ENCODE data around the gene MYO9B. TPM values are rescaled to one million over a fixed set of nuclear protein-coding genes. Genes with fewer than 3 reads are reported as not detected.

The MYO9B gene
- total and polyA plus RNA-seq, 10 donors, result 70.5 to 329 (median 256) TPM

DNA sequence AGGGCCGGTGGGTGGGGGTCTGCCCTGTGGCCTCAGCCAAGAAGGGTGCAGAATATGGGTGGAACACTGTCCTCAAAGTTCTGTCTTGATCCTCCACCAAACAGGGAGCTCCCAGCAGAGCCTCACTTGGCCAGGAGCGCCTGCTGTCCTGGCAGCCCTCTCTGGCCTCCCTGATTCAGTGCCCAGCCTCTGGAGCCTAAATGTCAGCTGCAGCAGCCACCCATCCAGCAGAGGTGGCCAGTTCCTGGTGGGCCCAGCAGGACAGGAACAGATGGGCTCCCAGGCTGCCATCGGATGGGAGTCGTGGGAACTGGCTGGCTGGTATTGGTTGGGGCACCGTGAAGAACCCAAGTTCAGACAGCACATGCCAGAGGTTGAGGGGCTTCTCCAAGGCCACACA is 137.8 kb downstream of the MYO9B start:
- Histone ChIP-seq H3K36me3 (peaks cover 0 to 81% (median 62%) of the 10 kb centered on the region in 6 donors), H3K27ac (peak overlapping the region in 1 of 8 donors; percentile 28)
- intact Hi-C loops (cut with DNase I; ENCODE audit: low total_unique reads), result no loop called here

DNA sequence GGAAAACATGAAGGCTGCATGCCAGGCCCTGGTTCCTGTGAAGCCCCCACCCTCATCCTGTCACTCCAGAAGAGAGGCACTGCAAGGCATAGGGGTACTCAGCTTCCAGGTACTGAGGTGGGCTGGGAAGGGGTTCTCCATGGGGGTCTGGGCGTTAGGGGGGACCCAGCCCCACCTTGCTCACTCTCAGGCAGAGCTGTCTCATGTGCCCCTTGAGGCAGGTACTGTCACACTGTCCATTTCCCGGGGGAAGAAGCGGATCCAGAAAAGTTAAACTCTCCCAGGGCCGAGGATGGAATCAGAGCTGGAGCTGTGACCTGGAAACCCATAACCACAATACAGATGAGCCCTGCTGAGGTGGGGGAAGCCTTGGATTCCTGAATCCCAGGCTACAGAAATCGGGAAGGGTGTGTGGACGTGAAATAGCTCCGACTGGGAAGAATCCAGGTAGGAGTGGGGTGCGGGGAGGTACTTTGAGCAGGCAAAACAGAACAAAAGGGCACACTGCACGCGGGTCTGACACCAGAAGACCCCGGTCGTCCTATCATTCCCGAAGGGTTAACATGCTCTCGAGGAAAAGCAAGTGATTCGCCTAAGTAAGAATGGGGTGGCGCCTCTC is 139.0 kb downstream of the MYO9B start:
- TF ChIP-seq, protein P1, sequence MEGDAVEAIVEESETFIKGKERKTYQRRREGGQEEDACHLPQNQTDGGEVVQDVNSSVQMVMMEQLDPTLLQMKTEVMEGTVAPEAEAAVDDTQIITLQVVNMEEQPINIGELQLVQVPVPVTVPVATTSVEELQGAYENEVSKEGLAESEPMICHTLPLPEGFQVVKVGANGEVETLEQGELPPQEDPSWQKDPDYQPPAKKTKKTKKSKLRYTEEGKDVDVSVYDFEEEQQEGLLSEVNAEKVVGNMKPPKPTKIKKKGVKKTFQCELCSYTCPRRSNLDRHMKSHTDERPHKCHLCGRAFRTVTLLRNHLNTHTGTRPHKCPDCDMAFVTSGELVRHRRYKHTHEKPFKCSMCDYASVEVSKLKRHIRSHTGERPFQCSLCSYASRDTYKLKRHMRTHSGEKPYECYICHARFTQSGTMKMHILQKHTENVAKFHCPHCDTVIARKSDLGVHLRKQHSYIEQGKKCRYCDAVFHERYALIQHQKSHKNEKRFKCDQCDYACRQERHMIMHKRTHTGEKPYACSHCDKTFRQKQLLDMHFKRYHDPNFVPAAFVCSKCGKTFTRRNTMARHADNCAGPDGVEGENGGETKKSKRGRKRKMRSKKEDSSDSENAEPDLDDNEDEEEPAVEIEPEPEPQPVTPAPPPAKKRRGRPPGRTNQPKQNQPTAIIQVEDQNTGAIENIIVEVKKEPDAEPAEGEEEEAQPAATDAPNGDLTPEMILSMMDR (IDR thresholded peaks at IDR 0.05 in 8 of 11, conservative IDR thresholded peaks at IDR 0.05 in 3 of 11), result peak in 1 of 11 experiments; percentile 20
- no peak for TF ChIP-seq POLR2A (IDR thresholded peaks at IDR 0.05)
- TF ChIP-seq POLR2AphosphoS5 (IDR thresholded peaks at IDR 0.05), result no peak
- H3K9me3 ChIP-seq, result no peaks in the 10 kb centered on the region
- H3K4me1 ChIP-seq, result peaks cover 4 to 24% (median 19%) of the 10 kb centered on the region in 6 donors
- peak overlapping the region; percentile 58 to 83 (median 64) for H3K4me3 ChIP-seq
- H3K36me3 ChIP-seq, result peaks cover 0 to 81% (median 59%) of the 10 kb centered on the region in 6 donors
- DNase-seq, result peak; percentile 75
- intact Hi-C loops (cut with DNase I; ENCODE audit: low total_unique reads), result no loop called here
- no peaks in the 10 kb centered on the region for H3K27me3 ChIP-seq (replicated peaks in 1 of 7)
- WGBS, 5 donors, result 27 to 37% (median 36%) methylated on average over 15 to 16 of the region's 16 CpGs
- peak overlapping the region; percentile 86 to 98 (median 96) for H3K27ac ChIP-seq

More for the DNA sequence above, 137.8 kb downstream of the MYO9B start:
- no peaks in the 10 kb centered on the region for H3K27me3 ChIP-seq (replicated peaks in 1 of 7)
- peak; percentile 72 for DNase-seq
- H3K9me3 ChIP-seq, result no peaks in the 10 kb centered on the region
- 85 to 91% (median 86%) methylated on average over 3 to 5 of the region's 5 CpGs for WGBS, 5 donors
- H3K4me1 ChIP-seq, result peaks cover 4 to 24% (median 20%) of the 10 kb centered on the region in 6 donors
- no peak overlapping the region for H3K4me3 ChIP-seq
- TF ChIP-seq POLR2A (IDR thresholded peaks at IDR 0.05), result no peak
- TF ChIP-seq POLR2AphosphoS5 (IDR thresholded peaks at IDR 0.05), result peak in 2 of 3 donors; percentile 12 to 59

DNA sequence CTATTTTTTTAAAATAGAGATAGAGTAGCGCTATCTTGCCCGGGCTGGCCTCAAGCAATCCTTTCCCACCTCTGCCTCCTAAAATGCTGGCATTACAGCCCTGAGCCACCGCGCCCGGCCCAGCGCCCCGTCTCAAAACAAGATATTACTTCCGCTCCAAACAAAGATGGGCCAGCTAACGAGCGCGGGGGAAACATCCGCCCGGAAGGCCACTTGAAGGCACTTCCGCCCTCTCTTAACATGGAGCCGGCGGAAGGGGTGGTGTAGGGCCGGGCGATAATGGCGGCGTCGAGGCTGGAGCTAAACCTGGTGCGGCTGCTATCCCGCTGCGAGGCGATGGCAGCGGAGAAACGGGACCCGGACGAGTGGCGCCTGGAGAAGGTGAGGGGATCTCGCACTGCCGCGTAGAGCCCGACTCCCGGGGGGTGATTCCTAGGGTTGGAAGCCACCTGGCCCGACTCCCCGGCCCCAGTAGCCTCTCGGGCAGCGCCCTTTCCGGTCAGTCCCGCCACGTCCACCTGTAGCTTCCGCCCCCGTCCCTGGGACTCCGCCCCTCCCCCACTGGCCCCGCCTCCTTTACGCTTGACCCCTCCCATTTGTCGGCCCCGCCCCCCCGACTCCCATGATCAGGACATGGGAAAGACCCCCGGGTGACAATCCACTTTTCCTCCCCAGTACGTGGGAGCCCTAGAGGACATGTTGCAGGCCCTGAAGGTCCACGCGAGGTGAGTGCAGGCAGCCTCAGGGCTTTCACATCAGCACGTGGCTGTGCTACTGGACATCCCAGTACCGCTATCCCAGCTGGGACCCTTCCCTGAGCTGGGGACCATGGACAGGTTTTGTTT is 139.8 kb downstream of the MYO9B start, which contains the start of gene USE1:
Gene USE1 (plus strand): TSS at position 231 of the 845 bp plus-strand sequence. CDS start 49 bp downstream, at position 280.
- intact Hi-C loops (cut with DNase I; ENCODE audit: low total_unique reads), result no loop called here
- peaks cover 0 to 78% (median 54%) of the 10 kb centered on the region in 6 donors for H3K36me3 ChIP-seq
- peak; percentile 97 for DNase-seq
- TF ChIP-seq, protein P1 (IDR thresholded peaks at IDR 0.05 in 8 of 11, conservative IDR thresholded peaks at IDR 0.05 in 3 of 11), result peak in 1 of 11 experiments; percentile 16
- peak; percentile 91 to 95 (median 94) for TF ChIP-seq POLR2AphosphoS5 (IDR thresholded peaks at IDR 0.05)
- TF ChIP-seq POLR2A (IDR thresholded peaks at IDR 0.05), result peak in 1 of 3 donors; percentile 41
- peaks cover 4 to 21% (median 17%) of the 10 kb centered on the region in 6 donors for H3K4me1 ChIP-seq
- peak within 1 kb of the TSS; percentile 86 to 98 (median 96) for H3K27ac ChIP-seq
- 3 to 8% (median 5%) methylated on average over 26 to 56 of the region's 56 CpGs for WGBS, 5 donors
- no peaks in the 10 kb centered on the region for H3K27me3 ChIP-seq (replicated peaks in 1 of 7)
- H3K4me3 ChIP-seq, result peak within 1 kb of the TSS; percentile 58 to 83 (median 64)
- H3K9me3 ChIP-seq, result no peaks in the 10 kb centered on the region

DNA sequence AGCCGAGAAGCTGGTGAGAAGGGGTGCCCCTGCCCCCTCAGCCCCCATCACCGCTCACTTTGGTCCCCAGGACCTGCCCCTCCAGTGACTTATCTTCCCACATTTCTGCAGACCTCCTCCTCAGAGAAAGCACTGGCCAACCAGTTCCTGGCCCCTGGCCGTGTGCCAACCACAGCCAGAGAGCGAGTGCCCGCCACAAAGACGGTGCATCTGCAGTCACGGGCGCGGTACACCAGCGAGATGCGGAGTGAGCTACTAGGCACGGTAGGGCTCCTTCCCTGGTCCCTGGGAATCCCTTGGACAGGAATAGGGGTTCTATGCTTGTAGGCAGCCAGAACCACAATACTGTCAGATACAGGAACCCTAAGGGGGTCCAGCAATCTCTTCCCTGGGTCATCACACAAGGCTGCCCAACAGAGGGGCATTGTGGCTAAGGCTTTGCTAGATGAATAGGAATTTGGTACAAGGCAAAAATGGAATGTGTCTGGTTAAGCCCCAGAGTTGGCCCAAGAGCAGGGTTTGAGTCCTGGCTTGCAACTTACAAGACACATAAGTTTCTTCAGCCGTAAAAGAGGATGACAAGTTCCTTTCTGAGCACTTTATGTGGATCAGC is 140.6 kb downstream of the MYO9B start:
- intact Hi-C loops (cut with DNase I; ENCODE audit: low total_unique reads), result no loop called here
- WGBS, 5 donors, result 79 to 93% (median 90%) methylated on average over 12 to 13 of the region's 13 CpGs
- peaks cover 4 to 21% (median 17%) of the 10 kb centered on the region in 6 donors for H3K4me1 ChIP-seq
- peak; percentile 82 for DNase-seq
- no peaks in the 10 kb centered on the region for H3K27me3 ChIP-seq (replicated peaks in 1 of 7)
- no peaks in the 10 kb centered on the region for H3K9me3 ChIP-seq
- H3K4me3 ChIP-seq, result peak overlapping the region in 7 of 8 donors; percentile 60 to 83 (median 66)
- H3K36me3 ChIP-seq, result peaks cover 0 to 70% (median 46%) of the 10 kb centered on the region in 6 donors
- H3K27ac ChIP-seq, result peak overlapping the region in 6 of 8 donors; percentile 88 to 97 (median 96)
- TF ChIP-seq POLR2A (IDR thresholded peaks at IDR 0.05) (no peak), POLR2AphosphoS5 (IDR thresholded peaks at IDR 0.05) (peak in 1 of 3 donors; percentile 27)
- TF ChIP-seq, protein P1 (IDR thresholded peaks at IDR 0.05 in 8 of 11, conservative IDR thresholded peaks at IDR 0.05 in 3 of 11), result no peak

Measured in spleen (tissue), 11 donors.